GM23338 (cell line): ENCODE results near the gene SPIRE1.

Source experiments
- CREB1 ChIP-seq: fragments of 250-450 bp; sonication (Bioruptor Pico); IDR thresholded peaks from 2 replicates; pipeline ENCODE4 v1.5.0; 2020; ENCODE audit warnings: low read depth, mild to moderate bottlenecking, moderate library complexity
- CTCF ChIP-seq, 2 experiments: fragments of 200-600 bp in 1 of 2; sonication (generic) in 1 of 2; conservative IDR thresholded peaks; 2 replicates each; pipeline versions ENCODE4 v1.5.1 to v1.6.1; 2016 to 2017; ENCODE audit warnings: antibody characterized with exemption in 2 of 2, low read depth in 2 of 2, mild to moderate bottlenecking in 2 of 2, moderate library complexity in 1 of 2
- ETS1 ChIP-seq: IDR thresholded peaks from 2 replicates; pipeline ENCODE4 v1.6.1; 2016; ENCODE audit warnings: antibody characterized with exemption
- EZH2 ChIP-seq: fragments of 200-600 bp; sonication (generic); IDR thresholded peaks from one replicate; pipeline ENCODE4 v1.8.0; 2017; ENCODE audit warnings: antibody characterized with exemption, mild to moderate bottlenecking, low read depth; ENCODE audit not compliant: unreplicated experiment
- POLR2AphosphoS5 ChIP-seq: IDR thresholded peaks from 2 replicates; pipeline ENCODE4 v1.6.1; 2016; ENCODE audit warnings: antibody characterized with exemption, low read depth
- REST ChIP-seq: IDR thresholded peaks from one replicate; pipeline ENCODE4 v1.6.1; 2018; ENCODE audit warnings: antibody characterized with exemption; ENCODE audit not compliant: unreplicated experiment
- STAT1 ChIP-seq: IDR thresholded peaks from one replicate; pipeline ENCODE4 v1.6.1; 2016; ENCODE audit warnings: antibody characterized with exemption; ENCODE audit not compliant: unreplicated experiment
- ZNF114 ChIP-seq: fragments of 250-450 bp; sonication (Bioruptor Pico); IDR thresholded peaks from 2 replicates; pipeline ENCODE4 v1.5.0; 2020; ENCODE audit warnings: mild to moderate bottlenecking, moderate library complexity

- TF ChIP-seq CTCF (conservative IDR thresholded peaks at IDR 0.05; ENCODE audit: low read depth in 2 of 2), result no peak
- no peak for TF ChIP-seq POLR2AphosphoS5
- TF ChIP-seq EZH2, result no peak
- no peak for TF ChIP-seq ZNF114 (CRISPR knock-in tag)
- TF ChIP-seq ETS1, result no peak
- TF ChIP-seq CREB1 (CRISPR knock-in tag), result no peak
- no peak for TF ChIP-seq REST
- TF ChIP-seq STAT1, result no peak
Measured at GRCh38 chr18:12516049-12516630, 141.8 kb downstream of the SPIRE1 start.
